HEK293 (cell line): ENCODE data around the gene MGMT.

ENCODE experiments used
- CTCF ChIA-PET: fragments of 350-600 bp; formaldehyde crosslinking; extraction: SDS; loops from one replicate; lab custom pipeline; 2021; ENCODE audit warnings: antibody characterized with exemption; lab: Yijun Ruan, JAX
- POLR2A ChIA-PET: fragments of 300-600 bp; formaldehyde crosslinking; extraction: SDS; loops from one replicate; lab custom pipeline; 2020; ENCODE audit warnings: antibody characterized with exemption, inconsistent platforms; lab: Yijun Ruan, JAX
- H3K27ac ChIP-seq: fragments of 200-500 bp; sonication (Bioruptor generic); 2 replicates; pipeline ENCODE4 v1.5.1; 2014; ENCODE audit warnings: low read depth, low read length, control low read depth, inconsistent platforms; ENCODE audit errors: extremely low read depth
- H3K36me3 ChIP-seq, 2 experiments: fragments of 200-500 bp in 1 of 2; sonication (Bioruptor generic) in 1 of 2; 1 replicate in 1 of 2; 2 replicates in 1 of 2; pipeline ENCODE4 v1.5.1; 2014 to 2017; ENCODE audit warnings: inconsistent platforms in 2 of 2, low read length in 2 of 2; ENCODE audit not compliant: control insufficient read depth in 2 of 2, insufficient read depth in 1 of 2
- H3K4me1 ChIP-seq: fragments of 200-500 bp; sonication (Bioruptor generic); 2 replicates; pipeline ENCODE4 v1.5.1; 2014; ENCODE audit warnings: mild to moderate bottlenecking, low read length, inconsistent platforms; ENCODE audit not compliant: control insufficient read depth, insufficient read depth
- H3K4me3 ChIP-seq: 2 replicates; pipeline ENCODE4 v1.5.1; 2011; ENCODE audit warnings: low read depth, mild to moderate bottlenecking, control low read depth, low read length, moderate library complexity
- H3K9me3 ChIP-seq: fragments of 200-500 bp; sonication (Bioruptor generic); 2 replicates; pipeline ENCODE4 v1.5.1; 2014; ENCODE audit warnings: low read depth, low read length, inconsistent platforms; ENCODE audit not compliant: control insufficient read depth, insufficient read depth
- KLF7 ChIP-seq: fragments of 450-650 bp; formaldehyde crosslinking; IDR thresholded peaks from 2 replicates; pipeline ENCODE4 v1.5.1; 2016; ENCODE audit warnings: missing biosample characterization, missing genetic modification characterization, borderline replicate concordance
- OVOL3 ChIP-seq: fragments of 450-650 bp; formaldehyde crosslinking; IDR thresholded peaks from 2 replicates; pipeline ENCODE4 v1.5.1; 2016; ENCODE audit warnings: missing biosample characterization, missing genetic modification characterization
- SCRT1 ChIP-seq: fragments of 450-650 bp; formaldehyde crosslinking; IDR thresholded peaks from 2 replicates; pipeline ENCODE4 v1.5.1; 2016; ENCODE audit warnings: missing biosample characterization, missing genetic modification characterization, borderline replicate concordance
- TCF7L2 ChIP-seq: IDR thresholded peaks from 2 replicates; pipeline ENCODE4 v1.6.1; 2011; ENCODE audit warnings: low read depth, mild to moderate bottlenecking, inconsistent platforms, low read length, moderate library complexity, borderline replicate concordance
- ZBTB21 ChIP-seq: fragments of 450-650 bp; formaldehyde crosslinking; IDR thresholded peaks from 2 replicates; pipeline ENCODE4 v1.5.1; 2017; ENCODE audit warnings: missing biosample characterization, missing genetic modification characterization
- ZFP41 ChIP-seq: fragments of 450-650 bp; formaldehyde crosslinking; IDR thresholded peaks from 2 replicates; pipeline ENCODE4 v1.5.1; 2016; ENCODE audit warnings: missing biosample characterization, missing genetic modification characterization, borderline replicate concordance
- ZNF155 ChIP-seq: fragments of 450-650 bp; formaldehyde crosslinking; IDR thresholded peaks from 2 replicates; pipeline ENCODE4 v1.5.1; 2016; ENCODE audit warnings: missing biosample characterization, missing genetic modification characterization
- ZNF239 ChIP-seq: fragments of 450-650 bp; formaldehyde crosslinking; IDR thresholded peaks from 2 replicates; pipeline ENCODE4 v1.5.1; 2016; ENCODE audit warnings: missing biosample characterization, missing genetic modification characterization
- ZNF274 ChIP-seq, 2 experiments: fragments of 200-500 bp in 1 of 2; fragments of 450-650 bp in 1 of 2; sonication (Bioruptor generic) in 1 of 2; formaldehyde crosslinking in 1 of 2; IDR thresholded peaks; 2 replicates each; pipeline versions ENCODE4 v1.5.1 to v1.6.1; 2014 to 2016; ENCODE audit warnings: borderline replicate concordance in 1 of 2, inconsistent platforms in 1 of 2, low read length in 1 of 2, missing biosample characterization in 1 of 2, missing genetic modification characterization in 1 of 2
- ZNF549 ChIP-seq: fragments of 450-650 bp; IDR thresholded peaks from 2 replicates; pipeline ENCODE4 v1.5.1; 2018; ENCODE audit warnings: missing biosample characterization, missing genetic modification characterization, mild to moderate bottlenecking, inconsistent platforms, moderate library complexity
- ZNF658 ChIP-seq: fragments of 450-650 bp; formaldehyde crosslinking; IDR thresholded peaks from 2 replicates; pipeline ENCODE4; 2016; ENCODE audit warnings: missing biosample characterization, missing genetic modification characterization
- ZNF785 ChIP-seq: fragments of 450-650 bp; formaldehyde crosslinking; IDR thresholded peaks from 2 replicates; pipeline ENCODE4 v1.5.1; 2016; ENCODE audit warnings: missing biosample characterization, missing genetic modification characterization
- ZNF792 ChIP-seq: fragments of 450-650 bp; formaldehyde crosslinking; IDR thresholded peaks from 2 replicates; pipeline ENCODE4 v1.5.1; 2016; ENCODE audit warnings: missing biosample characterization, missing genetic modification characterization
- ZSCAN30 ChIP-seq: fragments of 450-650 bp; IDR thresholded peaks from 2 replicates; pipeline ENCODE4 v1.5.1; 2018; ENCODE audit warnings: missing biosample characterization, mild to moderate bottlenecking, missing genetic modification characterization, moderate library complexity
- TF ChIP-seq, protein P1 (sequence below): fragments of 450-650 bp; formaldehyde crosslinking; IDR thresholded peaks from 2 replicates; pipeline ENCODE4 v1.5.1; 2016; ENCODE audit warnings: missing biosample characterization, missing genetic modification characterization
- TF ChIP-seq, protein P2 (sequence below): fragments of 450-650 bp; formaldehyde crosslinking; IDR thresholded peaks from 2 replicates; pipeline ENCODE4 v1.5.1; 2017; ENCODE audit warnings: missing biosample characterization, missing genetic modification characterization
- TF ChIP-seq, protein P3 (sequence below): fragments of 450-650 bp; formaldehyde crosslinking; IDR thresholded peaks from 2 replicates; pipeline ENCODE4 v1.5.1; 2017; ENCODE audit warnings: missing biosample characterization, mild to moderate bottlenecking, missing genetic modification characterization, moderate library complexity
- TF ChIP-seq, protein P4 (sequence below): fragments of 450-650 bp; formaldehyde crosslinking; IDR thresholded peaks from 2 replicates; pipeline ENCODE4 v1.5.0; 2017; ENCODE audit warnings: missing biosample characterization, missing genetic modification characterization, borderline replicate concordance
- TF ChIP-seq, protein P5 (sequence below): fragments of 450-650 bp; formaldehyde crosslinking; conservative IDR thresholded peaks from 2 replicates; pipeline ENCODE4 v1.5.1; 2016; ENCODE audit warnings: low read depth, missing biosample characterization, missing genetic modification characterization

MGMT gene

DNA sequence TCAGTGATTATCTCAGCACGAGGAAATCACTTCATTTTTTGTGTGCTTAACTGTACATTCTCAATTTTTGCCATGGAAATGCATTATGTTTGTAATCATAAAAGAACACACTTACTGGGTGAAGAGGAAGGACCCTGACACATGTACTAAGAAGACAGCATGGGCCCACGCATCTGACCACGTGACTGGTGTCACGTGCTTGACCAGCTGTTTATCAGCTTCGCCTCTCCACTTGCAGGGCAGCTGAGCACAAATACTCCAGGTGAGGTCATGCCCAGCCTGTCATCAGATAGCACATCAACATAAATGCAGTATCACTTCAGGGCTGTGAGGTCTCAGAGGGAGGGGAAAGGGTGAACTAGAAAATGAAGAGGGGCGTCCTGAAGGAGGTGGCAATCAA is 317.2 kb downstream of the MGMT start:
- TF ChIP-seq ZNF658 (tag by site-specific recombination) (no peak), ZNF274 (IDR thresholded peaks at IDR 0.05; ENCODE audit: low read length) (no peak), ZNF274 (tag by site-specific recombination; IDR thresholded peaks at IDR 0.05; ENCODE audit: borderline replicate concordance) (no peak), TCF7L2 (no peak)
- TF ChIP-seq, protein P1, sequence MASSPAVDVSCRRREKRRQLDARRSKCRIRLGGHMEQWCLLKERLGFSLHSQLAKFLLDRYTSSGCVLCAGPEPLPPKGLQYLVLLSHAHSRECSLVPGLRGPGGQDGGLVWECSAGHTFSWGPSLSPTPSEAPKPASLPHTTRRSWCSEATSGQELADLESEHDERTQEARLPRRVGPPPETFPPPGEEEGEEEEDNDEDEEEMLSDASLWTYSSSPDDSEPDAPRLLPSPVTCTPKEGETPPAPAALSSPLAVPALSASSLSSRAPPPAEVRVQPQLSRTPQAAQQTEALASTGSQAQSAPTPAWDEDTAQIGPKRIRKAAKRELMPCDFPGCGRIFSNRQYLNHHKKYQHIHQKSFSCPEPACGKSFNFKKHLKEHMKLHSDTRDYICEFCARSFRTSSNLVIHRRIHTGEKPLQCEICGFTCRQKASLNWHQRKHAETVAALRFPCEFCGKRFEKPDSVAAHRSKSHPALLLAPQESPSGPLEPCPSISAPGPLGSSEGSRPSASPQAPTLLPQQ (tag by site-specific recombination) = 0 out of 2 replicates have a peak, but pooled peaks have one; percentile 21
- TF ChIP-seq, protein P2, sequence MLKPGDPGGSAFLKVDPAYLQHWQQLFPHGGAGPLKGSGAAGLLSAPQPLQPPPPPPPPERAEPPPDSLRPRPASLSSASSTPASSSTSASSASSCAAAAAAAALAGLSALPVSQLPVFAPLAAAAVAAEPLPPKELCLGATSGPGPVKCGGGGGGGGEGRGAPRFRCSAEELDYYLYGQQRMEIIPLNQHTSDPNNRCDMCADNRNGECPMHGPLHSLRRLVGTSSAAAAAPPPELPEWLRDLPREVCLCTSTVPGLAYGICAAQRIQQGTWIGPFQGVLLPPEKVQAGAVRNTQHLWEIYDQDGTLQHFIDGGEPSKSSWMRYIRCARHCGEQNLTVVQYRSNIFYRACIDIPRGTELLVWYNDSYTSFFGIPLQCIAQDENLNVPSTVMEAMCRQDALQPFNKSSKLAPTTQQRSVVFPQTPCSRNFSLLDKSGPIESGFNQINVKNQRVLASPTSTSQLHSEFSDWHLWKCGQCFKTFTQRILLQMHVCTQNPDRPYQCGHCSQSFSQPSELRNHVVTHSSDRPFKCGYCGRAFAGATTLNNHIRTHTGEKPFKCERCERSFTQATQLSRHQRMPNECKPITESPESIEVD (tag by site-specific recombination) = no peak
- no peaks in the 10 kb centered on the region for H3K9me3 ChIP-seq
- H3K4me3 ChIP-seq = no peak overlapping the region
- H3K27ac ChIP-seq = no peak overlapping the region
- ChIA-PET POLR2A (no interaction called here), CTCF (no interaction called here)
- H3K36me3 ChIP-seq = no peaks in the 10 kb centered on the region
- no peaks in the 10 kb centered on the region for H3K4me1 ChIP-seq

DNA sequence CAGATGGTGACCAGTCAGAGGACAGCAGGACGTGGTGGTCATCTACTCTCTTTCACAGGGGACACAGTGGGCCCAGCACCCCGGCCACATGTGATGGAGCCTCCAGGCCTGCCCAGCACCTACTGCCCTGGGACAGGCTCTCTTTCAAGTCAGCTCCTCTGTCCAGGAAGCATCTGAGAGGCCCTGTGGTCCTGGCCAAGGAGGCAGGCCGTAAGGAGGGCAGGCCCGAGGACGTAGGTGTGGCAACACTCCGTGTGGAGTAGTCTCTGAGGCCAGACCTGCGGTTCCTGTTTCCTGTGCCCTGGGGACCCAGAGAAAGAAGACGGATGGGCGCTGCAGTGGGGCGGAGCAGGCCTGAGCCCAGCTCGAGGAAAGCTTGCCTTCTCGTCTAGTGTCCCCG is 317.9 kb downstream of the MGMT start:
- Histone ChIP-seq H3K4me3 (no peak overlapping the region), H3K36me3 (no peaks in the 10 kb centered on the region), H3K4me1 (no peaks in the 10 kb centered on the region), H3K9me3 (no peaks in the 10 kb centered on the region), H3K27ac (no peak overlapping the region)
- CTCF ChIA-PET = interaction anchor here (1.1 kb wide), 1 partner anchor 13 kb away, joined by 3 read pairs; no protein-coding TSS in a partner anchor
- POLR2A ChIA-PET = no interaction called here
- TF ChIP-seq, protein P3, sequence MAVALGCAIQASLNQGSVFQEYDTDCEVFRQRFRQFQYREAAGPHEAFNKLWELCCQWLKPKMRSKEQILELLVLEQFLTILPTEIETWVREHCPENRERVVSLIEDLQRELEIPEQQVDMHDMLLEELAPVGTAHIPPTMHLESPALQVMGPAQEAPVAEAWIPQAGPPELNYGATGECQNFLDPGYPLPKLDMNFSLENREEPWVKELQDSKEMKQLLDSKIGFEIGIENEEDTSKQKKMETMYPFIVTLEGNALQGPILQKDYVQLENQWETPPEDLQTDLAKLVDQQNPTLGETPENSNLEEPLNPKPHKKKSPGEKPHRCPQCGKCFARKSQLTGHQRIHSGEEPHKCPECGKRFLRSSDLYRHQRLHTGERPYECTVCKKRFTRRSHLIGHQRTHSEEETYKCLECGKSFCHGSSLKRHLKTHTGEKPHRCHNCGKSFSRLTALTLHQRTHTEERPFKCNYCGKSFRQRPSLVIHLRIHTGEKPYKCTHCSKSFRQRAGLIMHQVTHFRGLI (tag by site-specific recombination) = no peak
- TF ChIP-seq OVOL3 (no peak), SCRT1 (tag by site-specific recombination) (no peak), ZNF549 (tag by site-specific recombination) (no peak), ZNF155 (tag by site-specific recombination) (no peak), KLF7 (tag by site-specific recombination) (no peak), ZNF239 (no peak), ZFP41 (tag by site-specific recombination) (no peak), ZNF785 (tag by site-specific recombination) (no peak), ZSCAN30 (tag by site-specific recombination) (no peak), ZBTB21 (tag by site-specific recombination) (no peak), ZNF792 (tag by site-specific recombination) (no peak)
- TF ChIP-seq, protein P4, sequence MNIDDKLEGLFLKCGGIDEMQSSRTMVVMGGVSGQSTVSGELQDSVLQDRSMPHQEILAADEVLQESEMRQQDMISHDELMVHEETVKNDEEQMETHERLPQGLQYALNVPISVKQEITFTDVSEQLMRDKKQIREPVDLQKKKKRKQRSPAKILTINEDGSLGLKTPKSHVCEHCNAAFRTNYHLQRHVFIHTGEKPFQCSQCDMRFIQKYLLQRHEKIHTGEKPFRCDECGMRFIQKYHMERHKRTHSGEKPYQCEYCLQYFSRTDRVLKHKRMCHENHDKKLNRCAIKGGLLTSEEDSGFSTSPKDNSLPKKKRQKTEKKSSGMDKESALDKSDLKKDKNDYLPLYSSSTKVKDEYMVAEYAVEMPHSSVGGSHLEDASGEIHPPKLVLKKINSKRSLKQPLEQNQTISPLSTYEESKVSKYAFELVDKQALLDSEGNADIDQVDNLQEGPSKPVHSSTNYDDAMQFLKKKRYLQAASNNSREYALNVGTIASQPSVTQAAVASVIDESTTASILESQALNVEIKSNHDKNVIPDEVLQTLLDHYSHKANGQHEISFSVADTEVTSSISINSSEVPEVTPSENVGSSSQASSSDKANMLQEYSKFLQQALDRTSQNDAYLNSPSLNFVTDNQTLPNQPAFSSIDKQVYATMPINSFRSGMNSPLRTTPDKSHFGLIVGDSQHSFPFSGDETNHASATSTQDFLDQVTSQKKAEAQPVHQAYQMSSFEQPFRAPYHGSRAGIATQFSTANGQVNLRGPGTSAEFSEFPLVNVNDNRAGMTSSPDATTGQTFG (tag by site-specific recombination) = no peak
- TF ChIP-seq, protein P5, sequence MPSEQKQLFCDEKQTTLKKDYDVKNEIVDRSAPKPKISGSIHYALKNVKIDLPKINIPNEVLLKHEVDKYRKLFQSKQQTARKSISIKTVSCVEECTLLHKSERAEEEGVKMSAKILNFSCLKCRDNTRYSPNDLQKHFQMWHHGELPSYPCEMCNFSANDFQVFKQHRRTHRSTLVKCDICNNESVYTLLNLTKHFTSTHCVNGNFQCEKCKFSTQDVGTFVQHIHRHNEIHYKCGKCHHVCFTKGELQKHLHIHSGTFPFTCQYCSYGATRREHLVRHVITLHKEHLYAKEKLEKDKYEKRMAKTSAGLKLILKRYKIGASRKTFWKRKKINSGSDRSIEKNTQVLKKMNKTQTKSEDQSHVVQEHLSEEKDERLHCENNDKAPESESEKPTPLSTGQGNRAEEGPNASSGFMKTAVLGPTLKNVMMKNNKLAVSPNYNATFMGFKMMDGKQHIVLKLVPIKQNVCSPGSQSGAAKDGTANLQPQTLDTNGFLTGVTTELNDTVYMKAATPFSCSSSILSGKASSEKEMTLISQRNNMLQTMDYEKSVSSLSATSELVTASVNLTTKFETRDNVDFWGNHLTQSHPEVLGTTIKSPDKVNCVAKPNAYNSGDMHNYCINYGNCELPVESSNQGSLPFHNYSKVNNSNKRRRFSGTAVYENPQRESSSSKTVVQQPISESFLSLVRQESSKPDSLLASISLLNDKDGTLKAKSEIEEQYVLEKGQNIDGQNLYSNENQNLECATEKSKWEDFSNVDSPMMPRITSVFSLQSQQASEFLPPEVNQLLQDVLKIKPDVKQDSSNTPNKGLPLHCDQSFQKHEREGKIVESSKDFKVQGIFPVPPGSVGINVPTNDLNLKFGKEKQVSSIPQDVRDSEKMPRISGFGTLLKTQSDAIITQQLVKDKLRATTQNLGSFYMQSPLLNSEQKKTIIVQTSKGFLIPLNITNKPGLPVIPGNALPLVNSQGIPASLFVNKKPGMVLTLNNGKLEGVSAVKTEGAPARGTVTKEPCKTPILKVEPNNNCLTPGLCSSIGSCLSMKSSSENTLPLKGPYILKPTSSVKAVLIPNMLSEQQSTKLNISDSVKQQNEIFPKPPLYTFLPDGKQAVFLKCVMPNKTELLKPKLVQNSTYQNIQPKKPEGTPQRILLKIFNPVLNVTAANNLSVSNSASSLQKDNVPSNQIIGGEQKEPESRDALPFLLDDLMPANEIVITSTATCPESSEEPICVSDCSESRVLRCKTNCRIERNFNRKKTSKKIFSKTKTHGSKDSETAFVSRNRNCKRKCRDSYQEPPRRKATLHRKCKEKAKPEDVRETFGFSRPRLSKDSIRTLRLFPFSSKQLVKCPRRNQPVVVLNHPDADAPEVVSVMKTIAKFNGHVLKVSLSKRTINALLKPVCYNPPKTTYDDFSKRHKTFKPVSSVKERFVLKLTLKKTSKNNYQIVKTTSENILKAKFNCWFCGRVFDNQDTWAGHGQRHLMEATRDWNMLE (tag by site-specific recombination) = no peak
